HL-60 (cell line): ENCODE data around the gene GABBR1.

Source experiments
- DNase-seq, 2 experiments: peaks; one replicate each; pipeline ENCODE4 v3.0.0-alpha.2; 2010 to 2020; ENCODE audit warnings: low read depth in 1 of 2, low spot score in 1 of 2
- H3K27ac ChIP-seq: fragments of 250-450 bp; sonication (Bioruptor Pico); replicated peaks from 2 replicates; pipeline ENCODE4 v1.5.1; 2020; ENCODE audit warnings: mild to moderate bottlenecking, moderate library complexity
- H3K27me3 ChIP-seq: fragments of 250-450 bp; sonication (Bioruptor Pico); 2 replicates; pipeline ENCODE4 v1.5.1; 2021; ENCODE audit warnings: mild to moderate bottlenecking, moderate library complexity; ENCODE audit not compliant: insufficient read depth, poor library complexity, severe bottlenecking
- H3K4me3 ChIP-seq: replicated peaks from 2 replicates; pipeline ENCODE4 v1.5.1; 2011; ENCODE audit warnings: mild to moderate bottlenecking, control low read depth, low read length; ENCODE audit not compliant: insufficient read depth
- GABPA ChIP-seq: IDR thresholded peaks from 2 replicates; pipeline ENCODE4 v1.6.1; 2012; ENCODE audit warnings: low read depth
- POLR2AphosphoS5 ChIP-seq: IDR thresholded peaks from 2 replicates; pipeline ENCODE4 v1.6.1; 2012; ENCODE audit warnings: low read depth
- SPI1 ChIP-seq: IDR thresholded peaks from 2 replicates; pipeline ENCODE4 v1.6.1; 2012; ENCODE audit warnings: low read depth, mild to moderate bottlenecking, borderline replicate concordance
- TF ChIP-seq, protein P1 (sequence below): IDR thresholded peaks from 2 replicates; pipeline ENCODE4 v1.6.1; 2012; ENCODE audit warnings: low read depth; ENCODE audit not compliant: insufficient replicate concordance
- TF ChIP-seq, protein P2 (sequence below): IDR thresholded peaks from one replicate; pipeline ENCODE4 v1.5.1; 2011; ENCODE audit warnings: low read length, control low read depth, inconsistent platforms; ENCODE audit not compliant: insufficient read depth

Gene GABBR1

DNA sequence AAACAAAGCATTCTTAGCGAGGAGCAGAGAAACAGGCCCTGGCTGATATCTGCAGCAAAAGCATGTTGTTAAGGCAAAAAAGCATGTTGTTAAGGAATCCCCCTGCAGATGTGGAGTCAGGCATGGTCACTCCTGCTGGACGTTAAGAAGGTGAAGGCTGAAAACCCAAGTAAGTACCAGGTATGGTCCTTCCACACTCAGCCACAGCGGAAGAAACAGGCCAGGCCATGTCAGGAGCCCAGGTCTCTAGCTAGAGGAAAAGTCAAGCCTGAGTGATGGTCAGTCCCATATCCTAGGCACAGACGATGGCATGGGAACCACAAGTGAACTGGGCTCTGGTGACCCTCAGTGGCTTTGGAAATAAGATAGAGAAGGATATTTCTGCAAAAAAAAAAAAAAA, 112.8 kb downstream of the GABBR1 start:
- H3K27me3 ChIP-seq: no peaks in the 10 kb centered on the region
- no peak for DNase-seq
- H3K4me3 ChIP-seq: no peak overlapping the region
- TF ChIP-seq GABPA (no peak), POLR2AphosphoS5 (no peak), SPI1 (no peak)
- TF ChIP-seq, protein P1, sequence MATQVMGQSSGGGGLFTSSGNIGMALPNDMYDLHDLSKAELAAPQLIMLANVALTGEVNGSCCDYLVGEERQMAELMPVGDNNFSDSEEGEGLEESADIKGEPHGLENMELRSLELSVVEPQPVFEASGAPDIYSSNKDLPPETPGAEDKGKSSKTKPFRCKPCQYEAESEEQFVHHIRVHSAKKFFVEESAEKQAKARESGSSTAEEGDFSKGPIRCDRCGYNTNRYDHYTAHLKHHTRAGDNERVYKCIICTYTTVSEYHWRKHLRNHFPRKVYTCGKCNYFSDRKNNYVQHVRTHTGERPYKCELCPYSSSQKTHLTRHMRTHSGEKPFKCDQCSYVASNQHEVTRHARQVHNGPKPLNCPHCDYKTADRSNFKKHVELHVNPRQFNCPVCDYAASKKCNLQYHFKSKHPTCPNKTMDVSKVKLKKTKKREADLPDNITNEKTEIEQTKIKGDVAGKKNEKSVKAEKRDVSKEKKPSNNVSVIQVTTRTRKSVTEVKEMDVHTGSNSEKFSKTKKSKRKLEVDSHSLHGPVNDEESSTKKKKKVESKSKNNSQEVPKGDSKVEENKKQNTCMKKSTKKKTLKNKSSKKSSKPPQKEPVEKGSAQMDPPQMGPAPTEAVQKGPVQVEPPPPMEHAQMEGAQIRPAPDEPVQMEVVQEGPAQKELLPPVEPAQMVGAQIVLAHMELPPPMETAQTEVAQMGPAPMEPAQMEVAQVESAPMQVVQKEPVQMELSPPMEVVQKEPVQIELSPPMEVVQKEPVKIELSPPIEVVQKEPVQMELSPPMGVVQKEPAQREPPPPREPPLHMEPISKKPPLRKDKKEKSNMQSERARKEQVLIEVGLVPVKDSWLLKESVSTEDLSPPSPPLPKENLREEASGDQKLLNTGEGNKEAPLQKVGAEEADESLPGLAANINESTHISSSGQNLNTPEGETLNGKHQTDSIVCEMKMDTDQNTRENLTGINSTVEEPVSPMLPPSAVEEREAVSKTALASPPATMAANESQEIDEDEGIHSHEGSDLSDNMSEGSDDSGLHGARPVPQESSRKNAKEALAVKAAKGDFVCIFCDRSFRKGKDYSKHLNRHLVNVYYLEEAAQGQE: no peak
- TF ChIP-seq, protein P2, sequence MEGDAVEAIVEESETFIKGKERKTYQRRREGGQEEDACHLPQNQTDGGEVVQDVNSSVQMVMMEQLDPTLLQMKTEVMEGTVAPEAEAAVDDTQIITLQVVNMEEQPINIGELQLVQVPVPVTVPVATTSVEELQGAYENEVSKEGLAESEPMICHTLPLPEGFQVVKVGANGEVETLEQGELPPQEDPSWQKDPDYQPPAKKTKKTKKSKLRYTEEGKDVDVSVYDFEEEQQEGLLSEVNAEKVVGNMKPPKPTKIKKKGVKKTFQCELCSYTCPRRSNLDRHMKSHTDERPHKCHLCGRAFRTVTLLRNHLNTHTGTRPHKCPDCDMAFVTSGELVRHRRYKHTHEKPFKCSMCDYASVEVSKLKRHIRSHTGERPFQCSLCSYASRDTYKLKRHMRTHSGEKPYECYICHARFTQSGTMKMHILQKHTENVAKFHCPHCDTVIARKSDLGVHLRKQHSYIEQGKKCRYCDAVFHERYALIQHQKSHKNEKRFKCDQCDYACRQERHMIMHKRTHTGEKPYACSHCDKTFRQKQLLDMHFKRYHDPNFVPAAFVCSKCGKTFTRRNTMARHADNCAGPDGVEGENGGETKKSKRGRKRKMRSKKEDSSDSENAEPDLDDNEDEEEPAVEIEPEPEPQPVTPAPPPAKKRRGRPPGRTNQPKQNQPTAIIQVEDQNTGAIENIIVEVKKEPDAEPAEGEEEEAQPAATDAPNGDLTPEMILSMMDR: no peak
- H3K27ac ChIP-seq: no peak overlapping the region

DNA sequence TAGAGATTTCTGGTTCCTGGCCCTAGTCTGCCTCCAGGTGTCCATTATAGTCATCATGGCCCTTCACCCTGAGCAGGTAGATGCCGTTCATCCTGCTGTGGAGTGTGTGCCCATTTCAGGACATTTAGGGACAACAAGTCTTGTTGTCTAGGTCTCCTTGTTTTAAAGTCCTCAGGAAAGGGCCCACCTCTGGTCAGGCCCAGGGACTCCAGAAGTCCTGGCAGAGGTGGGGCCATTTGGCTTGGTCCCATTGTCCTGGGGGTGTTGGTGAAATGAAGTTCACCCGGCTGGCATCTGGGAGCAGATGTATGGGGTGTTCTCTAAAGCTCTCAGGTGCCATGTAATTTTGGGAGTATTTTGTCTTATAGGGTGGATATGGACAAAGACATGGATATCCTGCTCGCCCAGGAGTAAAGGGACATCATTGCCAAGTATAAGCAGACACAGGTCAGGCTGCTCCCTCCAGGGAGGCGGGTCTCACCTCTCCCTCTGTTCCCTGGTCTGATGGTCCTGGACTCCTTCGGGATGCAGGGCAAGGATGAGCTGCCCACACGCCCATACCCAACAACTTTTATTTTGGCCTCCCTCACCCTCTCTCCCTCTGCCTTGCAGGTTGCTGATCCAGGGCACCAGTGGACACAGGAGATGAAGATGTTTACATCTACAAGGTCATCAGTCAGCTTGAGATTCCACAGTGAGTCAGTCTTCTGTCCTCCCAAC, 113.5 kb downstream of the GABBR1 start:
- H3K4me3 ChIP-seq: no peak overlapping the region
- DNase-seq: no peak
- no peak overlapping the region for H3K27ac ChIP-seq
- TF ChIP-seq, protein P2: no peak
- no peak for TF ChIP-seq GABPA
- TF ChIP-seq SPI1: no peak
- TF ChIP-seq, protein P1: no peak
- TF ChIP-seq POLR2AphosphoS5: no peak
- H3K27me3 ChIP-seq: no peaks in the 10 kb centered on the region

DNA sequence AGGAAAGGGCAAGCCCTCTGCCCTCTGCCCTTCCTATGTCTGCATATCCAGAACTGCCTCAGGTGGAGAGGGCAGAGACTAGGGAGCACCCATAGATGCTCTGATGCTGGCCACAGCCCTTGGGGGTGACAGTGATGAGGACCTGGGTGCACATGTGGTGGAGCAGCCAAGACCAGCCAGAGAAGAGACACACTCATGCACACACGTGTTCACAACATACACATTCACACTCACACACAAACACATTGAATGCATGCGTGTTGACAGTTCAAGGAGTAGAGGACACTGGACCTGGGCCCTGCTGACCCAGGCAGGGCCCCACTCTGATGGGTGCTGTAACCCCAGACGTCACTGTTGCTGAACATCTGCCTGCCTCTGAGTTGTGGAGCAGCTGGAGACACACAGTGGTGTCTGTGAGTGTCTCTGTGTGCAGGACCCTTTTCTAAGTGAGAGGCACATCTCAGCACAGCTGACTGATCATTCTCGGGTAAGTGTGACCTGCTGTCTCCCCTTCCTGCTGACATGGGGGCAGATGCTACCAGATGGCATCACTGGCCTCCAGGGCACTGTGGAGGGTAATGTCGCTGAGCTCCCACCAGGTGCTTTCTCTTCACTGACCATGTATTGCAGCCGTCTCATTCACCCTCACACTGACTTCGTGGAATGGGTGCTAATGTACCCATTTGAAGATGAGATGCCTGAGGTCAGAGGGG, 115.1 kb downstream of the GABBR1 start:
- Histone ChIP-seq H3K27me3 (no peaks in the 10 kb centered on the region), H3K4me3 (no peak overlapping the region), H3K27ac (no peak overlapping the region)
- TF ChIP-seq, protein P1: no peak
- TF ChIP-seq POLR2AphosphoS5 (no peak), SPI1 (no peak), GABPA (no peak)
- TF ChIP-seq, protein P2: no peak
- no peak for DNase-seq
